Keratinocyte (primary cell): ENCODE data around the gene SCLY. TPM values are rescaled to one million over a fixed set of nuclear protein-coding genes. Genes with fewer than 3 reads are reported as not detected.

Source experiments
- DNase-seq: peaks from one replicate; pipeline ENCODE4 v3.0.0-alpha.2; 2011; ENCODE audit warnings: low read depth, missing footprints, low spot score
- FAIRE-seq: peaks from 2 replicates; lab custom pipeline; 2011; peaks lifted over from hg19 to GRCh38; lab: Jason Lieb, UNC
- H2AFZ ChIP-seq: 2 replicates; pipeline ENCODE4 v1.6.0; 2012; ENCODE audit warnings: low read length, control low read depth, inconsistent platforms; ENCODE audit not compliant: control insufficient read depth
- H3K27ac ChIP-seq: 2 replicates; pipeline ENCODE4 v1.5.1; 2011; ENCODE audit warnings: low read length; ENCODE audit not compliant: control insufficient read depth, insufficient read depth
- H3K27me3 ChIP-seq: 3 replicates; pipeline ENCODE4 v1.6.0; 2011; ENCODE audit warnings: low read length; ENCODE audit not compliant: control insufficient read depth, insufficient read depth; ENCODE audit errors: extremely low read depth
- H3K36me3 ChIP-seq, 2 experiments: 2 replicates in 1 of 2; 3 replicates in 1 of 2; pipeline ENCODE4 v1.5.1; 2011; ENCODE audit warnings: low read length in 2 of 2, mild to moderate bottlenecking in 1 of 2; ENCODE audit not compliant: control insufficient read depth in 2 of 2, insufficient read depth in 2 of 2; ENCODE audit errors: extremely low read depth in 1 of 2
- H3K4me1 ChIP-seq: 3 replicates; pipeline ENCODE4 v1.5.1; 2011; ENCODE audit warnings: low read length; ENCODE audit not compliant: control insufficient read depth, insufficient read depth; ENCODE audit errors: extremely low read depth
- H3K4me2 ChIP-seq: 3 replicates; pipeline ENCODE4 v1.6.0; 2011; ENCODE audit warnings: low read depth, low read length; ENCODE audit not compliant: control insufficient read depth, insufficient read depth; ENCODE audit errors: extremely low read depth
- H3K4me3 ChIP-seq, 3 experiments: fragments of 200-600 bp in 1 of 3; sonication (generic) in 1 of 3; 2 replicates in 2 of 3; 3 replicates in 1 of 3; pipeline ENCODE4 v1.5.1; 2011 to 2016; ENCODE audit warnings: low read length in 3 of 3, mild to moderate bottlenecking in 3 of 3, control low read depth in 2 of 3, inconsistent platforms in 1 of 3, low read depth in 1 of 3, mixed read lengths in 1 of 3, mixed run types in 1 of 3, moderate library complexity in 1 of 3; ENCODE audit not compliant: control insufficient read depth in 2 of 3, insufficient read depth in 2 of 3; ENCODE audit errors: extremely low read depth in 1 of 3
- H3K79me2 ChIP-seq: 2 replicates; pipeline ENCODE4 v1.6.0; 2012; ENCODE audit warnings: low read length; ENCODE audit not compliant: control insufficient read depth, insufficient read depth
- H3K9ac ChIP-seq: 3 replicates; pipeline ENCODE4 v1.6.0; 2011; ENCODE audit warnings: low read length; ENCODE audit not compliant: control insufficient read depth, insufficient read depth; ENCODE audit errors: extremely low read depth
- H3K9me1 ChIP-seq: 3 replicates; pipeline ENCODE4 v1.6.0; 2011; ENCODE audit warnings: low read length; ENCODE audit not compliant: control insufficient read depth, insufficient read depth; ENCODE audit errors: extremely low read depth
- H3K9me3 ChIP-seq: 2 replicates; pipeline ENCODE4 v1.5.1; 2012; ENCODE audit warnings: low read depth, low read length; ENCODE audit not compliant: control insufficient read depth
- H4K20me1 ChIP-seq: 3 replicates; pipeline ENCODE4 v1.6.0; 2011; ENCODE audit warnings: low read length; ENCODE audit not compliant: control insufficient read depth, insufficient read depth; ENCODE audit errors: extremely low read depth
- EZH2 ChIP-seq: IDR thresholded peaks from one replicate; pipeline ENCODE4 v1.6.1; 2012; ENCODE audit warnings: inconsistent platforms, mild to moderate bottlenecking, low read length, moderate library complexity
- dilution Hi-C: fragments of 300-500 bp; cut with MboI; formaldehyde crosslinking; loops from one replicate; pipeline ENCODE4 v1.7.0; 2020; ENCODE audit warnings: low sequenced_read_pairs; ENCODE audit not compliant: extremely low pct_ligation_motif_present
- polyA plus RNA-seq, 5 experiments: library from polyadenylated mRNA; depleted of rRNA in 3 of 5; stranded (reverse) in 3 of 5; stranded (forward) in 1 of 5; unstranded in 1 of 5; fragments of >200 nt; gene quantifications; 1 replicate in 1 of 5; 2 replicates in 3 of 5; 3 replicates in 1 of 5; pipeline versions ENCODE4 v1.2.1 to v1.2.3, GENCODE V29; 2011 to 2012; ENCODE audit warnings: missing spikeins in 2 of 5, low read depth in 1 of 5, low replicate concordance in 1 of 5
- TF ChIP-seq, protein P1 (sequence below), 3 experiments: IDR thresholded peaks in 1 of 3; conservative IDR thresholded peaks in 1 of 3; optimal IDR thresholded peaks in 1 of 3; 2 replicates in 2 of 3; 3 replicates in 1 of 3; pipeline versions ENCODE3 to v1.5.1; 2011; ENCODE audit warnings: low read length in 3 of 3, mild to moderate bottlenecking in 3 of 3, moderate library complexity in 2 of 3, control low read depth in 1 of 3, inconsistent platforms in 1 of 3; ENCODE audit not compliant: insufficient read depth in 2 of 3; ENCODE audit errors: extremely low read depth in 1 of 3

SCLY gene
- polyA plus RNA-seq, 1 donor (not counting 4 experiments of a cell fraction or from before 2014, with no cell fraction given) = 11.8 TPM

DNA sequence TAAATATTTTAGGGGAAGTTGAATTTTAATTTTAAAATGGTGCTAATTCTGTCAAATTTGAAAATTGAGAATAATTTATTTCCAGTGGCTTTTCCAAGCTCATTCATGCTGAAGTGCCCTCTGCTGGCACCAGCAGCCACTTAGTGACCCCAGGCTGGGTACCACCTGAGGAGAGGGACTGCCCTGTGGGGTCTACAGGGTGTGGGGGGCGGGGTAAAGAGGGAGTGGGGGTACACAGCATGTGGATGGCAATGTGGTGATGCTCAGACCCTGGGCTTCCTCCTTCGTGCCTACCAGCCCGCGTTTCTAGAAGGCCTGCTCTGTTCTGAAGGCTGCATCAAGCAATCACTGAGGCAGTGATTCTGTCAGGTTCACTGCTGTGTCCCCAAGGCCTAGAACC is 45.1 kb upstream of the SCLY start:
- H3K79me2 ChIP-seq = peaks cover 9% of the 10 kb centered on the region
- DNase-seq (no peak), FAIRE-seq (no peak)
- H3K9me1 ChIP-seq = no peaks in the 10 kb centered on the region
- no peak overlapping the region for H3K27ac ChIP-seq
- H3K9ac ChIP-seq = no peak overlapping the region
- TF ChIP-seq, protein P1, sequence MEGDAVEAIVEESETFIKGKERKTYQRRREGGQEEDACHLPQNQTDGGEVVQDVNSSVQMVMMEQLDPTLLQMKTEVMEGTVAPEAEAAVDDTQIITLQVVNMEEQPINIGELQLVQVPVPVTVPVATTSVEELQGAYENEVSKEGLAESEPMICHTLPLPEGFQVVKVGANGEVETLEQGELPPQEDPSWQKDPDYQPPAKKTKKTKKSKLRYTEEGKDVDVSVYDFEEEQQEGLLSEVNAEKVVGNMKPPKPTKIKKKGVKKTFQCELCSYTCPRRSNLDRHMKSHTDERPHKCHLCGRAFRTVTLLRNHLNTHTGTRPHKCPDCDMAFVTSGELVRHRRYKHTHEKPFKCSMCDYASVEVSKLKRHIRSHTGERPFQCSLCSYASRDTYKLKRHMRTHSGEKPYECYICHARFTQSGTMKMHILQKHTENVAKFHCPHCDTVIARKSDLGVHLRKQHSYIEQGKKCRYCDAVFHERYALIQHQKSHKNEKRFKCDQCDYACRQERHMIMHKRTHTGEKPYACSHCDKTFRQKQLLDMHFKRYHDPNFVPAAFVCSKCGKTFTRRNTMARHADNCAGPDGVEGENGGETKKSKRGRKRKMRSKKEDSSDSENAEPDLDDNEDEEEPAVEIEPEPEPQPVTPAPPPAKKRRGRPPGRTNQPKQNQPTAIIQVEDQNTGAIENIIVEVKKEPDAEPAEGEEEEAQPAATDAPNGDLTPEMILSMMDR (optimal IDR thresholded peaks at IDR 0.05 in 1 of 3, IDR thresholded peaks at IDR 0.05 in 1 of 3, conservative IDR thresholded peaks at IDR 0.05 in 1 of 3; ENCODE audit: extremely low read depth in 1 of 3, insufficient read depth in 2 of 3, low read length in 3 of 3) = peak in 1 of 3 experiments; percentile 13
- TF ChIP-seq EZH2 = no peak
- peaks cover 10% of the 10 kb centered on the region for H3K4me1 ChIP-seq
- H3K36me3 ChIP-seq = peaks cover 11% of the 10 kb centered on the region in 2 experiments
- H2AFZ ChIP-seq = no peak overlapping the region
- no peaks in the 10 kb centered on the region for H3K27me3 ChIP-seq
- no peak overlapping the region for H3K4me3 ChIP-seq
- H3K4me2 ChIP-seq = no peak overlapping the region
- H4K20me1 ChIP-seq = no peaks in the 10 kb centered on the region
- dilution Hi-C loops = no loop called here
- H3K9me3 ChIP-seq = no peaks in the 10 kb centered on the region

- Histone ChIP-seq H3K27me3 (no peaks in the 10 kb centered on the region), H3K36me3 (peaks cover 6 to 13% of the 10 kb centered on the region in 2 experiments), H3K4me2 (no peak overlapping the region), H3K9ac (no peak overlapping the region), H3K9me1 (no peaks in the 10 kb centered on the region), H4K20me1 (no peaks in the 10 kb centered on the region), H3K4me1 (peaks cover 14% of the 10 kb centered on the region), H3K27ac (no peak overlapping the region), H2AFZ (no peak overlapping the region), H3K9me3 (no peaks in the 10 kb centered on the region), H3K79me2 (peaks cover 6% of the 10 kb centered on the region), H3K4me3 (no peak overlapping the region)
- no peak for DNase-seq
- no peak for FAIRE-seq
- TF ChIP-seq, protein P1 (optimal IDR thresholded peaks at IDR 0.05 in 1 of 3, IDR thresholded peaks at IDR 0.05 in 1 of 3, conservative IDR thresholded peaks at IDR 0.05 in 1 of 3; ENCODE audit: extremely low read depth in 1 of 3, insufficient read depth in 2 of 3, low read length in 3 of 3) = no peak
- TF ChIP-seq EZH2 = no peak
- dilution Hi-C loops = no loop called here
Observed at GRCh38 chr2:238016526-238016925, 44.3 kb upstream of the SCLY start.
